K562 (cell line): ENCODE results near the gene CTPS1. TPM values are rescaled to one million over a fixed set of nuclear protein-coding genes. Genes with fewer than 3 reads are reported as not detected.

Experiments
- BRD9 ChIP-seq: fragments of 450-650 bp; IDR thresholded peaks from 2 replicates; pipeline ENCODE4 v1.6.1; 2018; ENCODE audit warnings: low read depth; ENCODE audit not compliant: partially characterized antibody
- GTF3C2 ChIP-seq: IDR thresholded peaks from 3 replicates; pipeline ENCODE4 v1.6.1; 2011; ENCODE audit warnings: borderline replicate concordance, mild to moderate bottlenecking, moderate library complexity; ENCODE audit not compliant: insufficient read length; ENCODE audit errors: extremely low read depth
- MBD1 ChIP-seq: fragments of 250-450 bp; sonication (Bioruptor Pico); IDR thresholded peaks from 2 replicates; pipeline ENCODE4 v1.8.0; 2022; ENCODE audit warnings: inconsistent platforms
- MBD2 ChIP-seq: sonication (generic); IDR thresholded peaks from 2 replicates; pipeline ENCODE4 v1.6.1; 2016; ENCODE audit warnings: low read depth, borderline replicate concordance
- MCM3 ChIP-seq: fragments of 450-650 bp; IDR thresholded peaks from 2 replicates; pipeline ENCODE4 v1.6.1; 2016
- MTA1 ChIP-seq: fragments of 450-650 bp; IDR thresholded peaks from 2 replicates; pipeline ENCODE4 v1.6.1; 2017; ENCODE audit warnings: borderline replicate concordance
- POLR3A ChIP-seq: IDR thresholded peaks from 2 replicates; pipeline ENCODE4 v1.6.1; 2011; ENCODE audit warnings: borderline replicate concordance, mild to moderate bottlenecking, moderate library complexity; ENCODE audit not compliant: insufficient read length, insufficient read depth; ENCODE audit errors: extremely low read depth
- PTRF ChIP-seq: fragments of 450-650 bp; IDR thresholded peaks from 2 replicates; pipeline ENCODE4 v1.6.1; 2016; ENCODE audit warnings: mild to moderate bottlenecking, missing genetic modification characterization, missing compliant biosample characterization
- PURB ChIP-seq: sonication (generic); formaldehyde crosslinking; IDR thresholded peaks from 2 replicates; pipeline ENCODE4 v1.9.0; 2021; ENCODE audit warnings: low read depth, mild to moderate bottlenecking, missing genetic modification reagents
- SOX6 ChIP-seq: fragments of 450-650 bp; IDR thresholded peaks from 2 replicates; pipeline ENCODE4 v1.6.1; 2014; ENCODE audit warnings: mild to moderate bottlenecking
- SPI1 ChIP-seq: IDR thresholded peaks from 2 replicates; pipeline ENCODE4 v1.6.1; 2011; ENCODE audit warnings: low read depth, low read length, control low read depth, borderline replicate concordance
- TFAP4 ChIP-seq: sonication (generic); formaldehyde crosslinking; IDR thresholded peaks from 2 replicates; pipeline ENCODE4 v1.8.0; 2022; ENCODE audit warnings: missing genetic modification reagents, mild to moderate bottlenecking, moderate library complexity, borderline replicate concordance
- ZBTB49 ChIP-seq: sonication (generic); formaldehyde crosslinking; IDR thresholded peaks from 2 replicates; pipeline ENCODE4 v1.8.0; 2022; ENCODE audit warnings: missing genetic modification reagents, mild to moderate bottlenecking, borderline replicate concordance
- ZFP91 ChIP-seq: sonication (generic); formaldehyde crosslinking; IDR thresholded peaks from 2 replicates; pipeline ENCODE4 v1.8.0; 2022; ENCODE audit warnings: mild to moderate bottlenecking, missing genetic modification reagents
- ZNF511 ChIP-seq: sonication (generic); formaldehyde crosslinking; IDR thresholded peaks from 2 replicates; pipeline ENCODE4 v1.8.0; 2022; ENCODE audit warnings: mild to moderate bottlenecking, missing genetic modification reagents
- ZNF589 ChIP-seq: fragments of 200-800 bp; sonication (Bioruptor generic); IDR thresholded peaks from 2 replicates; pipeline ENCODE4 v1.6.1; 2016; ENCODE audit warnings: low read depth, missing genetic modification characterization, missing compliant biosample characterization
- ZSCAN29 ChIP-seq: fragments of 450-650 bp; IDR thresholded peaks from 2 replicates; pipeline ENCODE4 v1.6.1; 2017
- polyA plus RNA-seq, 8 experiments: library from polyadenylated mRNA; depleted of rRNA in 4 of 8; stranded (reverse) in 5 of 8; unstranded in 3 of 8; fragments of >200 nt; fragmentation: Nextera tagmentation in 2 of 8; fragmentation: Illumina TruSeq in 1 of 8; extraction: Ambion mirVana in 2 of 8; extraction: Trizol in 1 of 8; gene quantifications; 2 replicates each; pipeline versions ENCODE4 v1.2.1 to v1.2.3, GENCODE V29; 2011 to 2014; ENCODE audit warnings: inconsistent platforms in 1 of 8, missing spikeins in 1 of 8
- total RNA-seq, 7 experiments: library from RNA; depleted of rRNA in 6 of 7; stranded (reverse); fragments of >200 nt in 6 of 7; fragmentation: Illumina TruSeq in 2 of 7; extraction: Trizol in 2 of 7; gene quantifications; 2 replicates each; pipeline versions ENCODE4 v1.2.1 to v1.2.3, GENCODE V29; 2011 to 2021; ENCODE audit warnings: low replicate concordance in 1 of 7

The CTPS1 gene
- total and polyA plus RNA-seq, 9 of the 15 experiments (the other 6 are each of a cell fraction or from before 2014, with no cell fraction given), result 44.4 to 164 (median 87.7) TPM

GRCh38 chr1:40939320-40940059 lies 40.0 kb upstream of the CTPS1 start (continued):
- TF ChIP-seq ZBTB49 (CRISPR knock-in tag) (no peak), ZSCAN29 (no peak), ZFP91 (CRISPR knock-in tag) (no peak), MCM3 (no peak), MTA1 (no peak), MBD1 (CRISPR knock-in tag) (no peak), GTF3C2 (no peak), TFAP4 (CRISPR knock-in tag) (0 out of 2 replicates have a peak, but pooled peaks have one; percentile 29), MBD2 (no peak; the same call in 1 of the 2 replicates), ZNF511 (no peak), PURB (CRISPR knock-in tag) (no peak), BRD9 (peak; percentile 30), POLR3A (no peak), ZNF589 (no peak), SPI1 (no peak), PTRF (tag) (no peak), SOX6 (peak; percentile 80)
